K562 (cell line): Measurements from ENCODE around the gene INSIG1. TPM values are rescaled to one million over a fixed set of nuclear protein-coding genes. Genes with fewer than 3 reads are reported as not detected.

Experiments used
- ADNP ChIP-seq: fragments of 200-800 bp; sonication (Bioruptor generic); IDR thresholded peaks from 2 replicates; pipeline ENCODE4 v1.6.1; 2016; ENCODE audit warnings: missing genetic modification characterization, missing compliant biosample characterization
- ARID2 ChIP-seq: fragments of 450-650 bp; IDR thresholded peaks from 2 replicates; pipeline ENCODE4 v1.6.1; 2017; ENCODE audit warnings: antibody characterized with exemption, mild to moderate bottlenecking
- BRF1 ChIP-seq: IDR thresholded peaks from 3 replicates; pipeline ENCODE4 v1.6.1; 2011; ENCODE audit warnings: borderline replicate concordance, mild to moderate bottlenecking; ENCODE audit not compliant: insufficient read length; ENCODE audit errors: extremely low read depth
- C11orf30 ChIP-seq: fragments of 450-650 bp; IDR thresholded peaks from 2 replicates; pipeline ENCODE4 v1.6.1; 2016; ENCODE audit warnings: low read depth, mild to moderate bottlenecking
- DIDO1 ChIP-seq: fragments of 450-650 bp; IDR thresholded peaks from 2 replicates; pipeline ENCODE4 v1.6.1; 2016; ENCODE audit warnings: low read depth, missing biosample characterization, missing genetic modification characterization
- GTF2E2 ChIP-seq: fragments of 200-800 bp; sonication (Bioruptor generic); IDR thresholded peaks from 2 replicates; pipeline ENCODE4 v1.6.1; 2016; ENCODE audit warnings: missing genetic modification characterization, missing compliant biosample characterization
- HMGXB4 ChIP-seq: sonication (generic); formaldehyde crosslinking; IDR thresholded peaks from 2 replicates; pipeline ENCODE4 v1.8.1; 2023; ENCODE audit warnings: mild to moderate bottlenecking, missing genetic modification reagents
- HSF4 ChIP-seq: fragments of 250-450 bp; sonication (Bioruptor Pico); IDR thresholded peaks from 2 replicates; pipeline ENCODE4 v2.1.2; 2022; ENCODE audit warnings: mild to moderate bottlenecking, moderate library complexity, borderline replicate concordance
- ILF3 ChIP-seq: fragments of 450-650 bp; IDR thresholded peaks from 2 replicates; pipeline ENCODE4 v1.6.1; 2018; ENCODE audit warnings: antibody characterized with exemption, mild to moderate bottlenecking, moderate library complexity, borderline replicate concordance
- L3MBTL2 ChIP-seq: fragments of 450-650 bp; IDR thresholded peaks from 2 replicates; pipeline ENCODE4 v1.6.1; 2016; ENCODE audit warnings: mild to moderate bottlenecking, moderate library complexity
- MCM7 ChIP-seq, 2 experiments: fragments of 450-650 bp; IDR thresholded peaks; 2 replicates each; pipeline ENCODE4 v1.6.1; 2016 to 2018
- NCOA2 ChIP-seq, 2 experiments: fragments of 450-650 bp; IDR thresholded peaks; 2 replicates each; pipeline ENCODE4 v1.6.1; 2018; ENCODE audit warnings: mild to moderate bottlenecking in 2 of 2, moderate library complexity in 1 of 2; ENCODE audit not compliant: partially characterized antibody in 2 of 2
- NFIX ChIP-seq: fragments of 250-450 bp; sonication (Bioruptor Pico); IDR thresholded peaks from 2 replicates; pipeline ENCODE4 v1.4.0; 2020; ENCODE audit warnings: low read depth, mild to moderate bottlenecking, moderate library complexity
- NR0B1 ChIP-seq: fragments of 450-650 bp; IDR thresholded peaks from one replicate; pipeline ENCODE4 v1.6.1; 2018; ENCODE audit warnings: mild to moderate bottlenecking, moderate library complexity; ENCODE audit not compliant: partially characterized antibody
- NR2F6 ChIP-seq: fragments of 450-650 bp; formaldehyde crosslinking; IDR thresholded peaks from 2 replicates; pipeline ENCODE4 v1.4.0; 2020; ENCODE audit warnings: mild to moderate bottlenecking
- PTTG1 ChIP-seq: fragments of 450-650 bp; IDR thresholded peaks from 2 replicates; pipeline ENCODE4 v1.6.1; 2016; ENCODE audit warnings: low read depth, mild to moderate bottlenecking, missing genetic modification characterization, missing compliant biosample characterization
- RBM14 ChIP-seq: fragments of 200-400 bp; formaldehyde crosslinking; IDR thresholded peaks from 2 replicates; pipeline ENCODE4 v1.6.1; 2018; ENCODE audit warnings: low read depth, mild to moderate bottlenecking, low read length, moderate library complexity, borderline replicate concordance; ENCODE audit not compliant: insufficient read depth
- TBP ChIP-seq: optimal IDR thresholded peaks from 2 replicates; pipeline ENCODE3; 2011; ENCODE audit warnings: low read depth, low read length, improper control_type of control experiment
- THAP12 ChIP-seq: fragments of 250-450 bp; sonication (Bioruptor Pico); IDR thresholded peaks from 2 replicates; pipeline ENCODE4 v1.9.0; 2021; ENCODE audit warnings: mild to moderate bottlenecking, inconsistent platforms
- ZFP91 ChIP-seq: sonication (generic); formaldehyde crosslinking; IDR thresholded peaks from 2 replicates; pipeline ENCODE4 v1.8.0; 2022; ENCODE audit warnings: mild to moderate bottlenecking, missing genetic modification reagents
- ZFPM2 ChIP-seq: fragments of 250-450 bp; sonication (Bioruptor Pico); IDR thresholded peaks from 2 replicates; pipeline ENCODE4 v1.5.1; 2022; ENCODE audit warnings: mild to moderate bottlenecking
- ZNF561 ChIP-seq: fragments of 450-650 bp; formaldehyde crosslinking; conservative IDR thresholded peaks from 2 replicates; pipeline ENCODE4 v1.4.0; 2020; ENCODE audit warnings: mild to moderate bottlenecking, moderate library complexity
- ZNF785 ChIP-seq: fragments of 250-450 bp; sonication (Bioruptor Pico); IDR thresholded peaks from 2 replicates; pipeline ENCODE4 v1.4.0; 2020; ENCODE audit warnings: mild to moderate bottlenecking
- polyA plus RNA-seq, 8 experiments: library from polyadenylated mRNA; depleted of rRNA in 4 of 8; stranded (reverse) in 5 of 8; unstranded in 3 of 8; fragments of >200 nt; fragmentation: Nextera tagmentation in 2 of 8; fragmentation: Illumina TruSeq in 1 of 8; extraction: Ambion mirVana in 2 of 8; extraction: Trizol in 1 of 8; gene quantifications; 2 replicates each; pipeline versions ENCODE4 v1.2.1 to v1.2.3, GENCODE V29; 2011 to 2014; ENCODE audit warnings: inconsistent platforms in 1 of 8, missing spikeins in 1 of 8
- total RNA-seq, 7 experiments: library from RNA; depleted of rRNA in 6 of 7; stranded (reverse); fragments of >200 nt in 6 of 7; fragmentation: Illumina TruSeq in 2 of 7; extraction: Trizol in 2 of 7; gene quantifications; 2 replicates each; pipeline versions ENCODE4 v1.2.1 to v1.2.3, GENCODE V29; 2011 to 2021; ENCODE audit warnings: low replicate concordance in 1 of 7

INSIG1 gene
- total and polyA plus RNA-seq, 9 of the 15 experiments (the other 6 are each of a cell fraction or from before 2014, with no cell fraction given) = 57.1 to 787 (median 238) TPM

- no peak for TF ChIP-seq RBM14
- TF ChIP-seq NFIX = no peak
- no peak for TF ChIP-seq PTTG1 (tag)
- TF ChIP-seq MCM7 (IDR thresholded peaks at IDR 0.05) = no peak
- no peak for TF ChIP-seq NCOA2 (IDR thresholded peaks at IDR 0.05; ENCODE audit: partially characterized antibody in 2 of 2)
- peak; percentile 30 for TF ChIP-seq TBP
- TF ChIP-seq ZFP91 = no peak
- TF ChIP-seq NR0B1 = no peak
- TF ChIP-seq ZFPM2 (CRISPR knock-in tag) = 0 out of 2 replicates have a peak, but pooled peaks have one; percentile 50
- no peak for TF ChIP-seq ZNF561 (CRISPR knock-in tag)
- no peak for TF ChIP-seq ZNF785 (CRISPR knock-in tag)
- no peak for TF ChIP-seq BRF1
- TF ChIP-seq GTF2E2 (tag) = no peak
- no peak for TF ChIP-seq L3MBTL2
- TF ChIP-seq NR2F6 = no peak
- TF ChIP-seq HSF4 (CRISPR knock-in tag) = 0 out of 2 replicates have a peak, but pooled peaks have one; percentile 15
- no peak for TF ChIP-seq ADNP
- TF ChIP-seq HMGXB4 (CRISPR knock-in tag) = no peak
- TF ChIP-seq ARID2 = no peak
- no peak for TF ChIP-seq ILF3
- no peak for TF ChIP-seq C11orf30
- TF ChIP-seq DIDO1 = no peak
- TF ChIP-seq THAP12 (CRISPR knock-in tag) = no peak
Observed at GRCh38 chr7:155298834-155299534, 1.3 kb downstream of the INSIG1 start (continued).
